ENCODE data around the gene CHST11.
"Not testable (repeated sequence)": the region's sequence is repeated elsewhere in the genome, so short reads cannot be mapped to it uniquely, and the experiment has no call there.

The CHST11 gene

DNA sequence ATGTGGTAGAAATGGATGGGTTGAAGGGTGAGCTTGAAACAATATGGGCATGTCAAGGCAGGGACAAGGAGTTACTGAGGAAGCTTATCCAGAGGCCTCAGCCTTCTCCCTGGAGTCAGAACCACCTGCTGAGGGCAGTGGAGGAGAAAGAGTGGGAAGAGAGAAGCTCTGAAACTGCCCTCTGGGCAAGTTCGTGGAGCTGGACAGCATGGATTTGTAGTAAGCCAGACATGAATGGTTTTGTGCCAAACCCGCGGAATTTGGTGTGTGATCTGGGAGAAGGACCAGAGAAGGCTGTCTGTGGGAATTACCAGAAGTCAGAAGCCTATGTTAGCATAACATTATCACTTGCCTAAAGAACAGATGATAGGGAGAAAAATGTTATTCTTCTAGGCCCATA is 336.5 kb downstream of the CHST11 start:
- no peak for DNase-seq

DNA sequence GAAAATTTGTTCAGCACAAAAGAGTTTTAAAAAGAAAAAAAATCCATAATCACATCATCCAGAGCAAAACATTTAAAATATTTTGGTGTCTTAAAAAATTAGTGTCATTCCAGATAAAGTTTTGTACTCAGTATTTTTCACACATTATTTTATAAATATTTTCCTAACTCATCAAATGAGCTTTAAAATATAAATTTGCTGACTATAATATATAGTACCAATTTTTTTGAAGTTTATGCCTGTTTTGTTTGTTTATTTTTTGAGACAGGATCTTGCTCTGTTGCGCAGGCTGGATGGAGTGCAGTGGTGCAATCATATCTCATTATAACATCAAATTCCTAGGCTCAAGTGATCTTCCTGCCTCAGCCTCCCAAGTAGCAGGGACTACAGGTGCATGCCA is 337.2 kb downstream of the CHST11 start:
- no peak for DNase-seq

- DNase-seq: no peak
These were observed 339.7 kb downstream of the CHST11 start for GRCh38 chr12:104796475-104796862.

GRCh38 chr12:104799458-104799857 is 342.7 kb downstream of the CHST11 start:
- DNase-seq: no peak

DNA sequence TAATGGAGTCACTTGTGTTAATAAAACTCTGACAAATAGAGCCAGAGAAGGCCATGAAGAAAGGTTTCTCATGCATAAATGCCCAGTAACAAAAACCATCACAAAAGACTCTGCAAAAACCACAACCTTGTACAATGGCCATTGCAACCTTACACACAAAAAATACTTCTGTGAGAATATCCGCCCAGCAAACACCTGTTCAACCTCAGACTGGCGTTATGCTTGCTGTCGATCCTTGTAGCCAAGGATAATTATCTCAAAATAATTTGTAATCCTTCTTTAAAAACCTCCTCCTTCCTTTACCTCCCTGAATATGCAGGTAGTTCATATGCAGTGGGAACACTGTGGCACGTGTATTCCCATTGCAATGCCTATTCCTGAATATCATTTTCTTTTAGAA is 344.3 kb downstream of the CHST11 start:
- DNase-seq: no peak

DNA sequence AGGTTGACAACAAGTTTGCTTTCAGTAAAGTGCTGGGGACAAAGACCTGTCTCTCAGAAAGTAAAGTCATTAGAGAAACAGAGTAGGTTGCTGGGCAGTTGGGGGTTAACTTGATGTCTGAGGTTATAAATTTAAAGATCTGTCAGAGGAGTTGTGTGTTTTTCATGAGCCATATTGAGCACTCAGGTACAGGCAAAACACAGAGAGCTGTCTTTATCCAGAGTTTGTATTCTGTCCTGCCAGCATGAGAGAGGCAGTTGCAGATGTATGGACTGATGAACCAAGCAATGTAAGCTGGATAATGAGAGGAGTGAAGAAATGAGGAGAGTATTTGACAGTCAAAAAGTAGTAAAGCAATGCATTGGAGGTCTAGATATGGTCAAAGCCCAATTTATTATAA is 344.7 kb downstream of the CHST11 start:
- no peak for DNase-seq

- DNase-seq: no peak
These were observed 345.5 kb downstream of the CHST11 start for GRCh38 chr12:104802208-104802607.

DNA sequence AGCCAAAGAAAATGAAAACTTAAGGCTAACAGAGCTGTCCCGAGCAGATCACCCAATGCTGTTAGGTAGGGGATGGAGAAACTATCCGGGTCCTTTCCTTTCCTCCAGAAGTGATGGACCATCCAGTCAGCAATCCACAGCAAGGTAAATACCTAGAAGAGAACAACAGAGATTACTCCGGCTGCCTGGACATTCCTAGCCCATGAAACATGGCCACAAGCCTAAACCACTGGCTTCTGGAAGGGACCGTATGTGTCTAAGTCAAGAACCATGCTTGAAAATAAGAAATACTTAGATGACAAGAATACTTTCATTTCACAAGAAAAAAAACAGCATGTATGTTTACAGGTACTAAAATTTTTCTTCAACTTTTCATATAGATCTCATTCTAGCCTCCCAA is 348.4 kb downstream of the CHST11 start:
- DNase-seq: no peak

DNA sequence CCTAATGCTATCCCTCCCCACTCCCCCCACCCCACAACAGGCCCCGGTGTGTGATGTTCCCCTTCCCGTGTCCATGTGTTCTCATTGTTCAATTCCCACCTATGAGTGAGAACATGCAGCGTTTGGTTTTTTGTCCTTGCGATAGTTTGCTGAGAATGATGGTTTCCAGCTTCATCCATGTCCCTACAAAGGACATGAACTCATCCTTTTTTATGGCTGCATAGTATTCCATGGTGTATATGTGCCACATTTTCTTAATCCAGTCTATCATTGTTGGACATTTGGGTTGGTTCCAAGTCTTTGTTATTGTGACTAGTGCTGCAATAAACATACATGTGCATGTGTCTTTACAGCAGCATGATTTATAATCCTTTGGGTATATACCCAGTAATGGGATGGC is 349.4 kb downstream of the CHST11 start:
- not testable (repeated sequence) for DNase-seq

DNA sequence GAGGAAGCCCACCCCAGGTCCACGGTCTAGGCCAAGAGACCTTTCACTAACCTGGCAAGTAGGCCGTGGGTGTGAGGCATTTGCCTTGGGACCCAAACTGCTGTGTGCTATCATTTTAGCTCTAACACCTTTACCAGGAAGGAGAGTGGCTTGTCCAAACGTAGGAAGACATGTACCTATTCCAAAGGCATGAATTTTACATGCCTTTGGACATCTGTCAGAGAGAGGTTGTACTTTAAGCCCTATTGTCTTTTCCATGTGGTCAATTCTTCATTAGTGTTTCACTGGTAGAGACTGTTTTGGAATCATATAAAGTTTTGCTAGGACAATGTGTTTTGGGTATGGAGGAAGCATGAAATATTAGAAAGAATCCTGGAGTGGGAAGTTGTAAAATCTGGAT is 352.5 kb downstream of the CHST11 start:
- DNase-seq: no peak

GRCh38 chr12:104809706-104810385 is 353.1 kb downstream of the CHST11 start:
- no peak for DNase-seq

Data from suppressor macrophage treated with lipopolysaccharide for 4 hours (primary cell).